Type B pancreatic cell (in vitro differentiated cells): ENCODE results near the gene DCP1B. TPM values are rescaled to one million over a fixed set of nuclear protein-coding genes. Genes with fewer than 3 reads are reported as not detected.

Experiments
- DNase-seq: peaks from one replicate; pipeline ENCODE4 v3.0.0; 2021; ENCODE audit warnings: mixed read lengths; ENCODE audit not compliant: unreplicated experiment; ENCODE audit errors: extremely low spot score
- H3K27ac Mint-ChIP-seq: 2 replicates; pipeline ENCODE4 v1.8.0; 2021; ENCODE audit warnings: mild to moderate bottlenecking, mixed read lengths
- H3K27me3 Mint-ChIP-seq: 2 replicates; pipeline ENCODE4 v1.8.0; 2021; ENCODE audit warnings: mixed read lengths
- H3K36me3 Mint-ChIP-seq: 2 replicates; pipeline ENCODE4 v1.8.0; 2021; ENCODE audit warnings: mixed read lengths
- H3K4me1 Mint-ChIP-seq: one replicate; pipeline ENCODE4 v1.8.0; 2021; ENCODE audit warnings: mixed read lengths; ENCODE audit not compliant: unreplicated experiment
- H3K4me3 Mint-ChIP-seq: 2 replicates; pipeline ENCODE4 v1.8.0; 2021; ENCODE audit warnings: mild to moderate bottlenecking, mixed read lengths
- H3K9me3 Mint-ChIP-seq: 2 replicates; pipeline ENCODE4 v1.8.0; 2021; ENCODE audit warnings: mixed read lengths
- CTCF ChIP-seq: fragments of 200-600 bp; sonication (generic); conservative IDR thresholded peaks from 2 replicates; pipeline ENCODE4 v1.5.0; 2021; ENCODE audit warnings: antibody characterized with exemption, mild to moderate bottlenecking
- total RNA-seq: library from RNA; stranded (reverse); gene quantifications from 2 replicates; pipeline ENCODE4 v1.2.1, GENCODE V29; 2021; ENCODE audit warnings: low replicate concordance

Gene DCP1B
- total RNA-seq, 1 donor from 2014 or later, result 22.3 TPM

- TF ChIP-seq CTCF, result no peak
- no peak overlapping the region for H3K4me3 Mint-ChIP-seq
- H3K27ac Mint-ChIP-seq, result no peak overlapping the region
- no peaks in the 10 kb centered on the region for H3K9me3 Mint-ChIP-seq
- H3K27me3 Mint-ChIP-seq, result peaks cover 39% of the 10 kb centered on the region
- H3K4me1 Mint-ChIP-seq, result peaks cover 17% of the 10 kb centered on the region
- DNase-seq, result peak; percentile 55
- H3K36me3 Mint-ChIP-seq, result peaks cover 4% of the 10 kb centered on the region
These were observed 74.8 kb downstream of the DCP1B start for GRCh38 chr12:1929241-1929984.

- TF ChIP-seq CTCF, result no peak
- Mint-ChIP-seq H3K27me3 (peaks cover 42% of the 10 kb centered on the region), H3K4me3 (no peak overlapping the region), H3K36me3 (peaks cover 4% of the 10 kb centered on the region), H3K4me1 (peaks cover 18% of the 10 kb centered on the region), H3K9me3 (no peaks in the 10 kb centered on the region), H3K27ac (no peak overlapping the region)
- peak; percentile 55 for DNase-seq
These were observed 75.7 kb downstream of the DCP1B start for GRCh38 chr12:1928439-1929121.

GRCh38 chr12:1927751-1928351 is 76.4 kb downstream of the DCP1B start:
- Mint-ChIP-seq H3K4me1 (peaks cover 18% of the 10 kb centered on the region), H3K27ac (no peak overlapping the region)
- DNase-seq, result peak; percentile 67

GRCh38 chr12:1927051-1927680 is 77.1 kb downstream of the DCP1B start:
- peak; percentile 43 for DNase-seq
- TF ChIP-seq CTCF, result no peak
- Mint-ChIP-seq H3K4me3 (no peak overlapping the region), H3K4me1 (peaks cover 14% of the 10 kb centered on the region), H3K27me3 (peaks cover 43% of the 10 kb centered on the region), H3K27ac (no peak overlapping the region), H3K36me3 (no peaks in the 10 kb centered on the region), H3K9me3 (no peaks in the 10 kb centered on the region)

More at GRCh38 chr12:1927751-1928351, 76.4 kb downstream of the DCP1B start:
- Mint-ChIP-seq H3K27me3 (peaks cover 44% of the 10 kb centered on the region), H3K4me3 (no peak overlapping the region), H3K36me3 (peaks cover 2% of the 10 kb centered on the region), H3K9me3 (no peaks in the 10 kb centered on the region)
- no peak for TF ChIP-seq CTCF

GRCh38 chr12:1926251-1926657 is 78.0 kb downstream of the DCP1B start:
- Mint-ChIP-seq H3K36me3 (no peaks in the 10 kb centered on the region), H3K4me3 (no peak overlapping the region), H3K27ac (no peak overlapping the region), H3K9me3 (no peaks in the 10 kb centered on the region), H3K27me3 (peaks cover 38% of the 10 kb centered on the region), H3K4me1 (peaks cover 10% of the 10 kb centered on the region)
- TF ChIP-seq CTCF, result no peak
- peak; percentile 52 for DNase-seq
